Measurements from ENCODE around the gene DEFB126. TPM values are rescaled to one million over a fixed set of nuclear protein-coding genes. Genes with fewer than 3 reads are reported as not detected.

Gene DEFB126
- total RNA-seq, 1 donor, result not detected

DNA sequence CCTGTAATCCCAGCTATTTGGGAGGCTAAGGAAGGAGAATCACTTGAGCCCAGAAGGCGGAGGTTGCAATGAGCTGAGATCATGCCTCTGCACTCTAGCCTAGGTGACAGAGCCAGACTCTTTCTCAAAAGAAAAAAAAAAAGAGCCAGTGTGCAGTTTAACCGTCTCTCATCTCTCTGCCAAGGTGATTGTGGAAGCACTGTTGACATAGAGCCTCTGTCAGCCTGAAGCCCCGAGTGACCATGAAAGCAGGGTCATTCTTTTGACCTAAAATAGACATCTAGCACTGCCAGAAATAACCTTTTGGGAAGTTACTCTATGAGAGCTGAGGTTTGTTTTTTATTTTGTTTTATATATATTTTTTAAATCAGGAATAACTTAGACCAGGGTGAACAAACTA lies 22.2 kb downstream of the DEFB126 start:
- Histone ChIP-seq H4K20me1 (ENCODE audit: insufficient read depth, low read length) (no peaks in the 10 kb centered on the region), H3K4me2 (ENCODE audit: insufficient read depth, low read length) (no peak overlapping the region), H2AFZ (ENCODE audit: low read length) (no peak overlapping the region), H3K9me3 (ENCODE audit: low read depth, low read length) (no peaks in the 10 kb centered on the region), H3K4me3 (ENCODE audit: insufficient read depth, low read length) (no peak overlapping the region), H3K36me3 (ENCODE audit: insufficient read depth, low read length) (no peaks in the 10 kb centered on the region), H3K4me1 (ENCODE audit: insufficient read depth, low read length) (no peaks in the 10 kb centered on the region), H3K27me3 (ENCODE audit: insufficient read depth, low read length) (no peaks in the 10 kb centered on the region), H3K79me2 (ENCODE audit: insufficient read depth, low read length) (no peaks in the 10 kb centered on the region), H3K27ac (ENCODE audit: low read depth, low read length) (no peak overlapping the region)
- no peak for DNase-seq (ENCODE audit: insufficient read length, low spot score, missing footprints)
- TF ChIP-seq, protein P1, sequence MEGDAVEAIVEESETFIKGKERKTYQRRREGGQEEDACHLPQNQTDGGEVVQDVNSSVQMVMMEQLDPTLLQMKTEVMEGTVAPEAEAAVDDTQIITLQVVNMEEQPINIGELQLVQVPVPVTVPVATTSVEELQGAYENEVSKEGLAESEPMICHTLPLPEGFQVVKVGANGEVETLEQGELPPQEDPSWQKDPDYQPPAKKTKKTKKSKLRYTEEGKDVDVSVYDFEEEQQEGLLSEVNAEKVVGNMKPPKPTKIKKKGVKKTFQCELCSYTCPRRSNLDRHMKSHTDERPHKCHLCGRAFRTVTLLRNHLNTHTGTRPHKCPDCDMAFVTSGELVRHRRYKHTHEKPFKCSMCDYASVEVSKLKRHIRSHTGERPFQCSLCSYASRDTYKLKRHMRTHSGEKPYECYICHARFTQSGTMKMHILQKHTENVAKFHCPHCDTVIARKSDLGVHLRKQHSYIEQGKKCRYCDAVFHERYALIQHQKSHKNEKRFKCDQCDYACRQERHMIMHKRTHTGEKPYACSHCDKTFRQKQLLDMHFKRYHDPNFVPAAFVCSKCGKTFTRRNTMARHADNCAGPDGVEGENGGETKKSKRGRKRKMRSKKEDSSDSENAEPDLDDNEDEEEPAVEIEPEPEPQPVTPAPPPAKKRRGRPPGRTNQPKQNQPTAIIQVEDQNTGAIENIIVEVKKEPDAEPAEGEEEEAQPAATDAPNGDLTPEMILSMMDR (IDR thresholded peaks at IDR 0.05; ENCODE audit: extremely low read depth, low read depth, low read length), result no peak

DNA sequence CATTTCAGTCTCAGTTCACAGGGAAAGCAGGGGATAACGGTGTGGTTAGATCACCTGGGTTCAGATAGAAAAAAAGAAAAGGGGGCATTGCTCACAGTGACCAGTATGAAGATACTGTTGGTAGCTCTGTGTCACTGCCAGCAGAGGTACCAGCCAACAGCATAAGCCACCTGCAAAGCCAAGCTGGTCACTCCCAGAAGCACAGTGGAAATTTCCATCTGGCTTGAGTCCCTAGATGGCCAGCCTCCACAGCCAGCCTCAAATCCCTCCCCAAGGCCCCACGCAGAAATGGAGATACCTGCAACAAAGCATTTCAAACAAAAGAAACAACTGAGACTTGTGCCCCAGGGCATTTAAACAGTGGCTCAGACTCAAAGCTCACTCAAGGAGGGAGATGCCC lies 26.5 kb downstream of the DEFB126 start:
- Histone ChIP-seq H2AFZ (ENCODE audit: low read length) (no peak overlapping the region), H3K4me1 (ENCODE audit: insufficient read depth, low read length) (no peaks in the 10 kb centered on the region), H3K79me2 (ENCODE audit: insufficient read depth, low read length) (no peaks in the 10 kb centered on the region), H3K4me2 (ENCODE audit: insufficient read depth, low read length) (no peak overlapping the region), H3K9me3 (ENCODE audit: low read depth, low read length) (no peaks in the 10 kb centered on the region), H3K27me3 (ENCODE audit: insufficient read depth, low read length) (no peaks in the 10 kb centered on the region), H3K4me3 (ENCODE audit: insufficient read depth, low read length) (no peak overlapping the region), H3K36me3 (ENCODE audit: insufficient read depth, low read length) (no peaks in the 10 kb centered on the region), H4K20me1 (ENCODE audit: insufficient read depth, low read length) (no peaks in the 10 kb centered on the region), H3K27ac (ENCODE audit: low read depth, low read length) (no peak overlapping the region)
- no peak for DNase-seq (ENCODE audit: insufficient read length, low spot score, missing footprints)
- TF ChIP-seq, protein P1 (IDR thresholded peaks at IDR 0.05; ENCODE audit: extremely low read depth, low read depth, low read length), result no peak

DNA sequence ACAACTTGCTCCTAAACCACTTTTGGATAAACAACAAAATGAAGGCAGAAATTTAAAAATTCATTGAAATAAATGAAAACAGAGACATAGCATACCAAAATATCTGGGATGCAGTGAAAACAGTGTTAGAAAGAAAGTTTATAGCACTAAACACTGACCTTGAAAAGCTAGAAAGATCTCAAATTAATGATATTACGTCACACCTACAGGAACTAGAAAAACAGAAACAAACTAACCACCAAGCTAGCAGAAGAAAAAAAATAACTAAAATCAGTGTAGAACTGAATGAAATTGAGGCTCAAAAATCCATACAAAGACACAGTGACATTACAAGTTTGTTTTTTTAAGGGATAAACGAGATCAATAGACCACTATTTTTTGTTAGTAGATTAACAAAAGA lies 41.9 kb downstream of the DEFB126 start:
- DNase-seq (ENCODE audit: insufficient read length, low spot score, missing footprints), result no peak
- no peaks in the 10 kb centered on the region for H3K4me1 ChIP-seq (ENCODE audit: insufficient read depth, low read length)
- H3K36me3 ChIP-seq (ENCODE audit: insufficient read depth, low read length), result no peaks in the 10 kb centered on the region
- peaks cover 2% of the 10 kb centered on the region for H3K27me3 ChIP-seq (ENCODE audit: insufficient read depth, low read length)
- TF ChIP-seq, protein P1 (IDR thresholded peaks at IDR 0.05; ENCODE audit: extremely low read depth, low read depth, low read length), result no peak
- H3K27ac ChIP-seq (ENCODE audit: low read depth, low read length), result no peak overlapping the region
- H2AFZ ChIP-seq (ENCODE audit: low read length), result no peak overlapping the region
- no peak overlapping the region for H3K4me3 ChIP-seq (ENCODE audit: insufficient read depth, low read length)
- H3K79me2 ChIP-seq (ENCODE audit: insufficient read depth, low read length), result no peaks in the 10 kb centered on the region
- no peaks in the 10 kb centered on the region for H4K20me1 ChIP-seq (ENCODE audit: insufficient read depth, low read length)
- no peaks in the 10 kb centered on the region for H3K9me3 ChIP-seq (ENCODE audit: low read depth, low read length)
- H3K4me2 ChIP-seq (ENCODE audit: insufficient read depth, low read length), result no peak overlapping the region

DNA sequence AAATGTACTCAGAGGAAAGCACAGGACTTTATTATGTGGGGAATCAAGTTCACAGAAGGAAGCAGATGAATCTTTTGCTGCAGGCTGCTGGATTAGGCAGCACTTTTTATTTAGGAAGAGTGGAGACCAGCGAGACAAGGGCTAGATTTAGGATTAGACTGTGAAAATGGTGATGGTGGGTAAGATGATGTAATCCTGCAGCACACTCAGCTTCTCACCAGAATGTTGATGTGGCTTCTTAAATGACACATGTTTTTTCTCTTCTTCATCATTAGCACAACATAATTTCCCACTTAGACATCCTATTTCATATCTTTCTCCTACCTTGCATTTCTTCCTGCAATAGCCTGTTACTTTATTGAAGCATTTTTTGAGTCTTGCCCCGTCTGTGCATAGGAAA lies 45.3 kb downstream of the DEFB126 start:
- H3K4me2 ChIP-seq (ENCODE audit: insufficient read depth, low read length), result no peak overlapping the region
- TF ChIP-seq, protein P1 (IDR thresholded peaks at IDR 0.05; ENCODE audit: extremely low read depth, low read depth, low read length), result no peak
- H3K4me1 ChIP-seq (ENCODE audit: insufficient read depth, low read length), result no peaks in the 10 kb centered on the region
- no peak overlapping the region for H3K4me3 ChIP-seq (ENCODE audit: insufficient read depth, low read length)
- no peaks in the 10 kb centered on the region for H3K9me3 ChIP-seq (ENCODE audit: low read depth, low read length)
- DNase-seq (ENCODE audit: insufficient read length, low spot score, missing footprints), result no peak
- H3K27ac ChIP-seq (ENCODE audit: low read depth, low read length), result no peak overlapping the region
- H2AFZ ChIP-seq (ENCODE audit: low read length), result no peak overlapping the region
- H4K20me1 ChIP-seq (ENCODE audit: insufficient read depth, low read length), result no peaks in the 10 kb centered on the region
- peaks cover 2% of the 10 kb centered on the region for H3K27me3 ChIP-seq (ENCODE audit: insufficient read depth, low read length)
- no peaks in the 10 kb centered on the region for H3K79me2 ChIP-seq (ENCODE audit: insufficient read depth, low read length)
- H3K36me3 ChIP-seq (ENCODE audit: insufficient read depth, low read length), result no peaks in the 10 kb centered on the region
